CD4-positive, alpha-beta T cell (primary cell): ENCODE results near the gene P4HA1. TPM values are rescaled to one million over a fixed set of nuclear protein-coding genes. Genes with fewer than 3 reads are reported as not detected.

ENCODE experiments used
- ATAC-seq: fragments of 200-7000 bp; cut with Tn5 transposase; one replicate; pipeline ENCODE4 v1.10.0; 2022; ENCODE audit warnings: mild to moderate bottlenecking; ENCODE audit not compliant: poor library complexity
- CTCF ChIA-PET: fragments of 350-600 bp; sonication (Branson Sonifier 250); formaldehyde crosslinking; loops from one replicate; lab custom pipeline; 2021; ENCODE audit warnings: antibody characterized with exemption, inconsistent platforms; lab: Charles Lee
- POLR2A ChIA-PET: fragments of 350-600 bp; sonication (Branson Sonifier 250); formaldehyde crosslinking; loops from one replicate; lab custom pipeline; 2021; ENCODE audit warnings: antibody characterized with exemption, inconsistent platforms; lab: Charles Lee
- DNase-seq, 14 experiments: peaks; one replicate each; pipeline ENCODE4 v3.0.0-alpha.2; 2013 to 2020; ENCODE audit warnings: mixed read lengths in 2 of 14
- H3K27ac ChIP-seq, 2 donors: one replicate each; pipeline versions ENCODE4 v1.5.1 to v1.7.0; 2013; ENCODE audit warnings: low read length in 2 of 2, low read depth in 1 of 2, mild to moderate bottlenecking in 1 of 2
- H3K27me3 ChIP-seq, 2 experiments: 1 replicate in 1 of 2; 2 replicates in 1 of 2; pipeline versions ENCODE4 v1.6.1 to v1.7.0; 2013; ENCODE audit warnings: low read length in 2 of 2, control low read depth in 1 of 2, mild to moderate bottlenecking in 1 of 2, moderate library complexity in 1 of 2; ENCODE audit not compliant: insufficient read depth in 2 of 2, control insufficient read depth in 1 of 2
- H3K36me3 ChIP-seq: one replicate; pipeline ENCODE4 v1.6.1; 2013; ENCODE audit warnings: low read length, control low read depth; ENCODE audit not compliant: insufficient read depth
- H3K4me1 ChIP-seq: one replicate; pipeline ENCODE4 v1.6.1; 2013; ENCODE audit warnings: low read length, control low read depth; ENCODE audit not compliant: insufficient read depth
- H3K4me3 ChIP-seq: one replicate; pipeline ENCODE4 v1.5.1; 2013; ENCODE audit warnings: mild to moderate bottlenecking, low read length, moderate library complexity
- H3K9me3 ChIP-seq, 2 experiments: 1 replicate in 1 of 2; 2 replicates in 1 of 2; pipeline versions ENCODE4 v1.6.1 to v1.7.0; 2013; ENCODE audit warnings: low read length in 2 of 2, mild to moderate bottlenecking in 2 of 2, control low read depth in 1 of 2, moderate library complexity in 1 of 2; ENCODE audit not compliant: control insufficient read depth in 1 of 2, insufficient read depth in 1 of 2
- H3K27ac Mint-ChIP-seq: one replicate; pipeline ENCODE4 v1.8.0; 2020; ENCODE audit warnings: mixed read lengths
- H3K27me3 Mint-ChIP-seq: one replicate; pipeline ENCODE4 v1.8.0; 2021; ENCODE audit warnings: mixed read lengths
- H3K36me3 Mint-ChIP-seq: one replicate; pipeline ENCODE4 v1.8.0; 2021; ENCODE audit warnings: low read depth, mixed read lengths
- H3K4me1 Mint-ChIP-seq: one replicate; pipeline ENCODE4 v1.8.0; 2021; ENCODE audit warnings: low read depth, mixed read lengths
- H3K4me3 Mint-ChIP-seq: one replicate; pipeline ENCODE4 v1.8.0; 2020; ENCODE audit warnings: mild to moderate bottlenecking, mixed read lengths
- H3K9me3 Mint-ChIP-seq: one replicate; pipeline ENCODE4 v1.8.0; 2020; ENCODE audit warnings: mixed read lengths
- CTCF ChIP-seq: fragments of 200-600 bp; IDR thresholded peaks from one replicate; pipeline ENCODE4 v1.8.0; 2022; ENCODE audit warnings: antibody characterized with exemption, mild to moderate bottlenecking
- intact Hi-C, 2 experiments: fragments of 100-400 bp; cut with DNase I in 1 of 2; cut with micrococcal nuclease in 1 of 2; formaldehyde crosslinking; loops; one replicate each; pipeline versions ENCODE4 v1.15.1 to v1.9.0; 2023 to 2025; cut with DNase I, micrococcal nuclease
- polyA plus RNA-seq, 2 donors: library from polyadenylated mRNA; unstranded; fragments of 120-200 nt; gene quantifications; one replicate each; pipeline ENCODE4 v1.2.1, GENCODE V29; 2013
- total RNA-seq, 174 experiments: library from RNA in 2 of 174; stranded (reverse) in 2 of 174; gene quantifications; one replicate each; pipeline ENCODE4 v1.2.3 and lab custom pipeline; 2021 to 2026

P4HA1 gene
- total RNA-seq (1 to 10 TPM; 9.0 to 9.1 TPM), total RNA-seq (lab: John Stamatoyannopoulos, UW) (18.3 to 131 (median 32.7) reads per million in 172 experiments)
- polyA plus RNA-seq (2013, experiment 1 of 2): 17.5 TPM
- 20.6 TPM for polyA plus RNA-seq (2013, experiment 2 of 2)

GRCh38 chr10:73096449-73097304 is at the start of gene P4HA1:
P4HA1 (minus strand) TSS chr10:73096866; CDS start chr10:73074883, 21,983 bp downstream.
- intact Hi-C loops: loop anchor here (1.0 to 5.0 kb wide), 6 partner anchors 14 to 401 kb away; partner anchors contain the start of genes CFAP70 (in 1 of the 2), DNAJC9 (in 1 of the 2), ECD (in 1 of the 2) and FAM149B1 (in 1 of the 2)
- no peaks in the 10 kb centered on the region for H3K27me3 Mint-ChIP-seq
- peaks cover 41% of the 10 kb centered on the region for H3K4me1 Mint-ChIP-seq
- H3K36me3 ChIP-seq: no peaks in the 10 kb centered on the region
- DNase-seq: peak; percentile 93 to 100 (median 97)
- peaks cover 20% of the 10 kb centered on the region for H3K36me3 Mint-ChIP-seq
- CTCF ChIA-PET: interaction anchor here (0.5 to 4.3 kb wide), 19 partner anchors 13 to 742 kb away, joined by 3 to 28 read pairs (median 4); partner anchors contain the start of genes DNAJB12, ECD, FAM149B1 and MRPS16
- peak; percentile 79 for TF ChIP-seq CTCF
- no peaks in the 10 kb centered on the region for H3K9me3 Mint-ChIP-seq
- H3K4me3 Mint-ChIP-seq: peak within 1 kb of the TSS; percentile 94
- no peaks in the 10 kb centered on the region for H3K27me3 ChIP-seq
- peak; percentile 84 for ATAC-seq
- H3K9me3 ChIP-seq: no peaks in the 10 kb centered on the region
- peaks cover 7% of the 10 kb centered on the region for H3K4me1 ChIP-seq
- peak within 1 kb of the TSS; percentile 89 to 98 for H3K27ac ChIP-seq
- H3K4me3 ChIP-seq: peak within 1 kb of the TSS; percentile 97
- POLR2A ChIA-PET: interaction anchor here (0.6 to 4.8 kb wide), 19 partner anchors 9 to 647 kb away, joined by 3 to 49 read pairs (median 6); partner anchors contain the start of genes ANXA7, DNAJC9, ECD and FAM149B1
- peak within 1 kb of the TSS; percentile 87 for H3K27ac Mint-ChIP-seq

- DNase-seq (no peak), ATAC-seq (no peak)
- intact Hi-C loops: no loop called here
- H3K36me3 ChIP-seq: peaks cover 82% of the 10 kb centered on the region
- H3K4me1 ChIP-seq: no peaks in the 10 kb centered on the region
- no peaks in the 10 kb centered on the region for H3K27me3 ChIP-seq
- no peaks in the 10 kb centered on the region for H3K9me3 ChIP-seq
- H3K4me1 Mint-ChIP-seq: no peaks in the 10 kb centered on the region
- H3K4me3 Mint-ChIP-seq: no peak overlapping the region
- no peak for TF ChIP-seq CTCF
- no peak overlapping the region for H3K4me3 ChIP-seq
- ChIA-PET POLR2A (no interaction called here), CTCF (no interaction called here)
- no peaks in the 10 kb centered on the region for H3K9me3 Mint-ChIP-seq
- peaks cover 88% of the 10 kb centered on the region for H3K36me3 Mint-ChIP-seq
- no peak overlapping the region for H3K27ac Mint-ChIP-seq
- H3K27me3 Mint-ChIP-seq: no peaks in the 10 kb centered on the region
- H3K27ac ChIP-seq: no peak overlapping the region
Observed at GRCh38 chr10:73141603-73142002, 44.9 kb upstream of the P4HA1 start.

GRCh38 chr10:73139251-73139650 is 42.6 kb upstream of the P4HA1 start:
- intact Hi-C loops: no loop called here
- Histone ChIP-seq H3K27ac (no peak overlapping the region), H3K27me3 (no peaks in the 10 kb centered on the region), H3K36me3 (peaks cover 81% of the 10 kb centered on the region), H3K4me1 (no peaks in the 10 kb centered on the region), H3K4me3 (no peak overlapping the region), H3K9me3 (no peaks in the 10 kb centered on the region)
- POLR2A ChIA-PET: no interaction called here
- CTCF ChIA-PET: no interaction called here
- TF ChIP-seq CTCF: no peak
- H3K4me3 Mint-ChIP-seq: no peak overlapping the region
- no peak for DNase-seq
- no peaks in the 10 kb centered on the region for H3K4me1 Mint-ChIP-seq
- no peak overlapping the region for H3K27ac Mint-ChIP-seq
- ATAC-seq: no peak
- no peaks in the 10 kb centered on the region for H3K27me3 Mint-ChIP-seq
- H3K9me3 Mint-ChIP-seq: no peaks in the 10 kb centered on the region
- H3K36me3 Mint-ChIP-seq: peaks cover 89% of the 10 kb centered on the region
